Stimulated activated CD8-positive, alpha-beta memory T cell treated with anti-CD3 and anti-CD28 coated beads, Interleukin-7, amount 100 ng/mL, for 4 hours (primary cell): ENCODE measurements around the gene FHL2.

ENCODE experiments used
- DNase-seq, 2 donors: peaks; one replicate each; pipeline ENCODE4 v3.0.0-alpha.2; 2020; ENCODE audit warnings: low read depth in 2 of 2

FHL2 gene

GRCh38 chr2:105379741-105380186 is 19.1 kb downstream of the FHL2 start:
- no peak for DNase-seq

- no peak for DNase-seq
These were observed 19.9 kb downstream of the FHL2 start for GRCh38 chr2:105378921-105379383.

GRCh38 chr2:105378276-105378840 is 20.5 kb downstream of the FHL2 start:
- no peak for DNase-seq

- DNase-seq = no peak
These were observed 21.0 kb downstream of the FHL2 start for GRCh38 chr2:105377871-105378270.

GRCh38 chr2:105376789-105377240 is 22.0 kb downstream of the FHL2 start:
- no peak for DNase-seq

- DNase-seq = no peak
These were observed 22.8 kb downstream of the FHL2 start for GRCh38 chr2:105376010-105376409.

- no peak for DNase-seq
These were observed 23.8 kb downstream of the FHL2 start for GRCh38 chr2:105375001-105375561.

- DNase-seq = no peak
These were observed 24.9 kb downstream of the FHL2 start for GRCh38 chr2:105373895-105374401.

GRCh38 chr2:105373344-105373781 is 25.5 kb downstream of the FHL2 start:
- no peak for DNase-seq

- DNase-seq = no peak
These were observed 27.0 kb downstream of the FHL2 start for GRCh38 chr2:105371810-105372209.

GRCh38 chr2:105371156-105371555 is 27.7 kb downstream of the FHL2 start:
- no peak for DNase-seq

- peak; percentile 70 to 74 for DNase-seq
These were observed 28.8 kb downstream of the FHL2 start for GRCh38 chr2:105369777-105370690.

- no peak for DNase-seq
These were observed 30.0 kb downstream of the FHL2 start for GRCh38 chr2:105368759-105369408.

GRCh38 chr2:105365206-105365605 is 33.6 kb downstream of the FHL2 start:
- no peak for DNase-seq

GRCh38 chr2:105364436-105365139 is 34.3 kb downstream of the FHL2 start:
- DNase-seq = no peak

- no peak for DNase-seq
These were observed 35.8 kb downstream of the FHL2 start for GRCh38 chr2:105362862-105363591.

- DNase-seq = no peak
These were observed 37.6 kb downstream of the FHL2 start for GRCh38 chr2:105361102-105361889.

- no peak for DNase-seq
These were observed 40.3 kb downstream of the FHL2 start for GRCh38 chr2:105358593-105358992.

GRCh38 chr2:105357122-105357521 is 41.7 kb downstream of the FHL2 start:
- DNase-seq = no peak
